ENCODE data around the gene PHOX2A. TPM values are rescaled to one million over a fixed set of nuclear protein-coding genes. Genes with fewer than 3 reads are reported as not detected.
A peak's percentile ranks its signal among the peaks of the same experiment; 100 is the strongest.

The PHOX2A gene
- total and polyA plus RNA-seq, 11 donors = not detected

DNA sequence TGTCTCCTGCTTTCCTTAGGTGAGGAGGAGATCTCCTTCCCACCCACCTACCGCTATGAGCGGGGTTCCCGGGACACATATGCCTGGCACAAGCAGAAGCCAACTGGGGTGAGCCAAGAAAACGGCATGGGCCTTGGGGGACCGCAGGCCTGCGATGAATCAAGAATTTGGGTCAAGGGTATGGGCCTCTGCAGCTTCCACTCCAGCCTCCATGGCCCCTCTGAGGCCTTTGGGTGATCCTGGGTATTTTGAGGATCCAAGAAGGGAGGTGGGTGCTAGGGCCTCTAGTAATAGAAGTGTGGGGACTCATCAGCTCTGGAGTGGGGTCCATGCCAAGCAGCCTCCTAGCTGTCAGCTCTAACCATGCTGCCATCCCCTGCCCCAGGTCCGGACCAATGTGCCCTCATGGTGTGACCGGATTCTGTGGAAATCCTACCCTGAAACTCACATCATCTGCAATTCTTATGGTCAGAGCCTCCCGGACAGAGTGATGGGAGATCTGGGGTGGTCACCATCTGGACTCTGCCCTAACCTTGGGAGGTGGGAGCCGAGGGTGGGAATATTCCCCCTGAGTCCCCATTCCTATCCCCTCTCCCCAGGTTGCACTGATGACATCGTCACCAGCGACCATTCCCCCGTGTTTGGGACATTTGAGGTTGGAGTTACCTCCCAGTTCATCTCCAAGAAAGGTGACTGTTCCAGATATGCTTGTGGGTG is 10.8 kb downstream of the PHOX2A start:
- 93 to 95% (median 93%) methylated on average over 8 to 13 of the region's 13 CpGs for WGBS, 4 donors
- H3K4me1 ChIP-seq = peaks cover 0 to 27% (median 11%) of the 10 kb centered on the region in 12 donors

GRCh38 chr11:72232260-72233055 is 11.5 kb downstream of the PHOX2A start:
- intact Hi-C loops (cut with DNase I) = loop anchor here in 1 of 10 donors (10.0 kb wide), 1 partner anchor 182 kb away; no protein-coding TSS in a partner anchor

More for the DNA sequence above, 10.8 kb downstream of the PHOX2A start:
- no peaks in the 10 kb centered on the region for H3K9me3 ChIP-seq
- DNase-seq (no peak), ATAC-seq (no peak)
- no peak overlapping the region for H3K27ac ChIP-seq
- peaks cover 0 to 98% (median 96%) of the 10 kb centered on the region in 9 donors for H3K36me3 ChIP-seq
- H3K27me3 ChIP-seq = no peaks in the 10 kb centered on the region
- intact Hi-C loops (cut with DNase I) = loop anchor here in 1 of 10 donors (10.0 kb wide), 1 partner anchor 182 kb away; no protein-coding TSS in a partner anchor
- no peak for TF ChIP-seq POLR2A (IDR thresholded peaks at IDR 0.05)
- TF ChIP-seq, protein P1, sequence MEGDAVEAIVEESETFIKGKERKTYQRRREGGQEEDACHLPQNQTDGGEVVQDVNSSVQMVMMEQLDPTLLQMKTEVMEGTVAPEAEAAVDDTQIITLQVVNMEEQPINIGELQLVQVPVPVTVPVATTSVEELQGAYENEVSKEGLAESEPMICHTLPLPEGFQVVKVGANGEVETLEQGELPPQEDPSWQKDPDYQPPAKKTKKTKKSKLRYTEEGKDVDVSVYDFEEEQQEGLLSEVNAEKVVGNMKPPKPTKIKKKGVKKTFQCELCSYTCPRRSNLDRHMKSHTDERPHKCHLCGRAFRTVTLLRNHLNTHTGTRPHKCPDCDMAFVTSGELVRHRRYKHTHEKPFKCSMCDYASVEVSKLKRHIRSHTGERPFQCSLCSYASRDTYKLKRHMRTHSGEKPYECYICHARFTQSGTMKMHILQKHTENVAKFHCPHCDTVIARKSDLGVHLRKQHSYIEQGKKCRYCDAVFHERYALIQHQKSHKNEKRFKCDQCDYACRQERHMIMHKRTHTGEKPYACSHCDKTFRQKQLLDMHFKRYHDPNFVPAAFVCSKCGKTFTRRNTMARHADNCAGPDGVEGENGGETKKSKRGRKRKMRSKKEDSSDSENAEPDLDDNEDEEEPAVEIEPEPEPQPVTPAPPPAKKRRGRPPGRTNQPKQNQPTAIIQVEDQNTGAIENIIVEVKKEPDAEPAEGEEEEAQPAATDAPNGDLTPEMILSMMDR (IDR thresholded peaks at IDR 0.05) = no peak
- no peak overlapping the region for H3K4me3 ChIP-seq

GRCh38 chr11:72231396-72232259 is 12.3 kb downstream of the PHOX2A start:
- Histone ChIP-seq H3K27ac (peak overlapping the region in 4 of 12 donors; percentile 18 to 66 (median 28)), H3K4me3 (no peak overlapping the region), H3K27me3 (no peaks in the 10 kb centered on the region), H3K9me3 (no peaks in the 10 kb centered on the region), H3K36me3 (peaks cover 0 to 96% (median 93%) of the 10 kb centered on the region in 9 donors), H3K4me1 (peaks cover 0 to 35% (median 9%) of the 10 kb centered on the region in 12 donors)
- WGBS, 4 donors = 66 to 75% (median 70%) methylated on average over 7 to 9 of the region's 9 CpGs
- intact Hi-C loops (cut with DNase I) = loop anchor here in 1 of 10 donors (10.0 kb wide), 1 partner anchor 183 kb away; no protein-coding TSS in a partner anchor
- TF ChIP-seq POLR2A (IDR thresholded peaks at IDR 0.05) = no peak
- TF ChIP-seq, protein P1 (IDR thresholded peaks at IDR 0.05) = no peak
- ATAC-seq (peak; percentile 40 to 62 (median 52)), DNase-seq (peak in 4 of 5 donors; percentile 63 to 77 (median 68))

More at GRCh38 chr11:72232260-72233055, 11.5 kb downstream of the PHOX2A start:
- ATAC-seq (no peak), DNase-seq (no peak)
- no peaks in the 10 kb centered on the region for H3K9me3 ChIP-seq
- TF ChIP-seq, protein P1 (IDR thresholded peaks at IDR 0.05) = no peak
- TF ChIP-seq POLR2A (IDR thresholded peaks at IDR 0.05) = no peak
- 95 to 97% (median 95%) methylated on average over 17 to 18 of the region's 18 CpGs for WGBS, 4 donors
- no peak overlapping the region for H3K27ac ChIP-seq
- no peaks in the 10 kb centered on the region for H3K27me3 ChIP-seq
- H3K4me3 ChIP-seq = no peak overlapping the region
- peaks cover 0 to 99% (median 95%) of the 10 kb centered on the region in 9 donors for H3K36me3 ChIP-seq
- H3K4me1 ChIP-seq = peaks cover 0 to 26% (median 9%) of the 10 kb centered on the region in 12 donors
